ENCODE data around the gene DLGAP1. TPM values are rescaled to one million over a fixed set of nuclear protein-coding genes. Genes with fewer than 3 reads are reported as not detected.

DLGAP1 gene
- total and polyA plus RNA-seq, 2 experiments from 2014 or later: 0.13 to 0.22 TPM

GRCh38 chr18:3771121-3771971, 683.8 kb downstream of the DLGAP1 start:
- Histone ChIP-seq H3K9ac (peak overlapping the region; percentile 69), H3K79me2 (ENCODE audit: insufficient read depth) (no peaks in the 10 kb centered on the region), H3K27ac (peak overlapping the region; percentile 63), H3K9me3 (ENCODE audit: low read depth) (no peaks in the 10 kb centered on the region), H3K9me2 (ENCODE audit: insufficient read depth) (no peaks in the 10 kb centered on the region), H3K4me1 (ENCODE audit: insufficient read depth) (peaks cover 5% of the 10 kb centered on the region; the same call in 1 of the 2 replicates), H4K20me1 (ENCODE audit: insufficient read depth) (no peaks in the 10 kb centered on the region), H3K4me3 (peak overlapping the region; percentile 69), H3F3A (ENCODE audit: insufficient read depth) (peaks cover 5% of the 10 kb centered on the region; the same call in 1 of the 2 replicates), H2AFZ (peak overlapping the region; percentile 83), H3K4me2 (ENCODE audit: unreplicated experiment) (peak overlapping the region; percentile 87), H3K36me3 (ENCODE audit: low read depth) (no peaks in the 10 kb centered on the region), H3K27me3 (replicated peaks; ENCODE audit: insufficient read depth) (no peaks in the 10 kb centered on the region)
- 1 to 2% methylated on average over 28 to 40 of the region's 40 CpGs for WGBS, 2 experiments (ENCODE audit: low coverage in 1 of 2, low lambda C conversion rate in 2 of 2, missing lambda C conversion rate in 2 of 2)
- DNase-seq: peak; percentile 96
- TF ChIP-seq EZH2phosphoT487 (IDR thresholded peaks at IDR 0.05; ENCODE audit: insufficient read depth, low read depth) (no peak), EZH2 (IDR thresholded peaks at IDR 0.05; ENCODE audit: insufficient read depth, poor library complexity, severe bottlenecking) (no peak)
- in situ Hi-C loops (cut with MboI): loop anchor here (10.0 kb wide), 1 partner anchor 57 kb away; no protein-coding TSS in a partner anchor

GRCh38 chr18:3761266-3761665, 693.8 kb downstream of the DLGAP1 start:
- Histone ChIP-seq H3F3A (ENCODE audit: insufficient read depth) (no peaks in the 10 kb centered on the region), H3K4me1 (ENCODE audit: insufficient read depth) (no peaks in the 10 kb centered on the region), H3K4me2 (ENCODE audit: unreplicated experiment) (no peak overlapping the region), H3K27ac (no peak overlapping the region), H3K79me2 (ENCODE audit: insufficient read depth) (no peaks in the 10 kb centered on the region), H3K4me3 (no peak overlapping the region), H4K20me1 (ENCODE audit: insufficient read depth) (no peaks in the 10 kb centered on the region), H3K9me2 (ENCODE audit: insufficient read depth) (no peaks in the 10 kb centered on the region), H3K36me3 (ENCODE audit: low read depth) (no peaks in the 10 kb centered on the region), H3K9me3 (ENCODE audit: low read depth) (no peaks in the 10 kb centered on the region), H3K27me3 (replicated peaks; ENCODE audit: insufficient read depth) (no peaks in the 10 kb centered on the region), H3K9ac (no peak overlapping the region), H2AFZ (no peak overlapping the region)
- no peak for DNase-seq
- in situ Hi-C loops (cut with MboI): no loop called here
- 42 to 64% methylated on average over 2 to 4 of the region's 4 CpGs for WGBS, 2 experiments (ENCODE audit: low coverage in 1 of 2, low lambda C conversion rate in 2 of 2, missing lambda C conversion rate in 2 of 2)
- TF ChIP-seq EZH2phosphoT487 (IDR thresholded peaks at IDR 0.05; ENCODE audit: insufficient read depth, low read depth): no peak
- no peak for TF ChIP-seq EZH2 (IDR thresholded peaks at IDR 0.05; ENCODE audit: insufficient read depth, poor library complexity, severe bottlenecking)

DNA sequence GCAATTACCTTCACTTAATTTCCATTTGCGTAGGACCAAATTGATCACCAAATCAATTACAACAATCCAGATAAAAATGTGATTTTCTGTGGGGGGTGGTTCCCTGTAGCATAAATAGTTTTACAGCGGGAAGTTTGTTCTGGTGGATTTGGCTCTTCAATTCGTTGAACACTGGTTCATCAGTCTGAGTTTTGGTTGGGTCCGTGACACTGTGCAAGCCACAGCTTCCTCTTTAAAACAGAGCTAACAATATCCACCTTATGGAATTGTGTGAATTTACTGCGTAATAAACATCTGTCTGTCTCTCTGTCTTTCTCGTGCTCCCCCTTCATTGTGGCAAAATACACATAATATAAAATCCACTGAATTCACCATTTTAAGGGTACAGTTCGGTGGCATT, 694.4 kb downstream of the DLGAP1 start:
- H3F3A ChIP-seq (ENCODE audit: insufficient read depth): no peaks in the 10 kb centered on the region
- 77 to 83% methylated on average over 7 of the region's 7 CpGs for WGBS, 2 experiments (ENCODE audit: low coverage in 1 of 2, low lambda C conversion rate in 2 of 2, missing lambda C conversion rate in 2 of 2)
- no peak overlapping the region for H3K27ac ChIP-seq
- H3K4me3 ChIP-seq: no peak overlapping the region
- H3K36me3 ChIP-seq (ENCODE audit: low read depth): no peaks in the 10 kb centered on the region
- H3K4me2 ChIP-seq (ENCODE audit: unreplicated experiment): no peak overlapping the region
- no peaks in the 10 kb centered on the region for H3K27me3 ChIP-seq (replicated peaks; ENCODE audit: insufficient read depth)
- H3K9me2 ChIP-seq (ENCODE audit: insufficient read depth): no peaks in the 10 kb centered on the region
- no peaks in the 10 kb centered on the region for H4K20me1 ChIP-seq (ENCODE audit: insufficient read depth)
- no peaks in the 10 kb centered on the region for H3K4me1 ChIP-seq (ENCODE audit: insufficient read depth)
- H3K9ac ChIP-seq: no peak overlapping the region
- no peaks in the 10 kb centered on the region for H3K9me3 ChIP-seq (ENCODE audit: low read depth)
- no peak overlapping the region for H2AFZ ChIP-seq
- no peak for TF ChIP-seq EZH2 (IDR thresholded peaks at IDR 0.05; ENCODE audit: insufficient read depth, poor library complexity, severe bottlenecking)
- no peak for TF ChIP-seq EZH2phosphoT487 (IDR thresholded peaks at IDR 0.05; ENCODE audit: insufficient read depth, low read depth)
- DNase-seq: no peak
- H3K79me2 ChIP-seq (ENCODE audit: insufficient read depth): no peaks in the 10 kb centered on the region
- in situ Hi-C loops (cut with MboI): no loop called here

GRCh38 chr18:3759099-3759498, 696.0 kb downstream of the DLGAP1 start:
- no peaks in the 10 kb centered on the region for H3K79me2 ChIP-seq (ENCODE audit: insufficient read depth)
- H3F3A ChIP-seq (ENCODE audit: insufficient read depth): no peaks in the 10 kb centered on the region
- H3K4me2 ChIP-seq (ENCODE audit: unreplicated experiment): no peak overlapping the region
- H4K20me1 ChIP-seq (ENCODE audit: insufficient read depth): no peaks in the 10 kb centered on the region
- WGBS, 2 experiments (ENCODE audit: low coverage in 1 of 2, low lambda C conversion rate in 2 of 2, missing lambda C conversion rate in 2 of 2): 71 to 74% methylated on average over 2 of the region's 2 CpGs
- no peak overlapping the region for H3K9ac ChIP-seq
- in situ Hi-C loops (cut with MboI): no loop called here
- H3K9me3 ChIP-seq (ENCODE audit: low read depth): no peaks in the 10 kb centered on the region
- no peaks in the 10 kb centered on the region for H3K4me1 ChIP-seq (ENCODE audit: insufficient read depth)
- no peak overlapping the region for H2AFZ ChIP-seq
- no peak overlapping the region for H3K4me3 ChIP-seq
- TF ChIP-seq EZH2 (IDR thresholded peaks at IDR 0.05; ENCODE audit: insufficient read depth, poor library complexity, severe bottlenecking): no peak
- TF ChIP-seq EZH2phosphoT487 (IDR thresholded peaks at IDR 0.05; ENCODE audit: insufficient read depth, low read depth): no peak
- H3K36me3 ChIP-seq (ENCODE audit: low read depth): no peaks in the 10 kb centered on the region
- H3K27me3 ChIP-seq (replicated peaks; ENCODE audit: insufficient read depth): no peaks in the 10 kb centered on the region
- DNase-seq: no peak
- H3K9me2 ChIP-seq (ENCODE audit: insufficient read depth): no peaks in the 10 kb centered on the region
- H3K27ac ChIP-seq: no peak overlapping the region
